ENCODE results near the gene ARL15.
"Not testable (repeated sequence)": the region's sequence is repeated elsewhere in the genome, so short reads cannot be mapped to it uniquely, and the experiment has no call there.

The ARL15 gene

DNA sequence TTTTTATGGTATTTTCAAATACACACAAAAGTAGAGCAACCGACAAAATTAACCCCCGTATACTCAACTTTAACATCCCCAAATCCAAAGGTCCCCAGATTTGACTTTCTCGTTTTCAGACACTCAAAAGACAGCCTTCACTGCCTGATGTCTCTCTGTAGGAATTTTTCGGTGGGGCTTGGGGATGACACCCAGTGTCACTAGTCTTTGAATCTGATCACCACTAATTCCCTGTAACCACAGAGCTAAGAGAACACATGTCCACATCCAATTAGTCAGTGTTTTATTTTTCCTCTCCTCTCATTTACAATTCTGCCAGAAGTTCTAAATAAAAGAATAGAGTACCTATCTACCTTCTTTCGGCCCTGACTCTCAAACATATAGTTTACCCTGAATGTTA, 324.6 kb downstream of the ARL15 start:
- H3K27ac ChIP-seq (ENCODE audit: insufficient read depth in 1 of 2, low read depth in 1 of 2, low read length in 2 of 2, poor library complexity in 1 of 2, severe bottlenecking in 2 of 2): no peak overlapping the region
- no peak overlapping the region for H3K4me3 ChIP-seq (ENCODE audit: control insufficient read depth in 1 of 7, extremely low read depth in 1 of 7, insufficient read depth in 4 of 7, low read depth in 2 of 7, low read length in 6 of 7)
- no peaks in the 10 kb centered on the region for H3K36me3 ChIP-seq (ENCODE audit: control insufficient read depth in 4 of 4, insufficient read depth in 4 of 4, low read length in 3 of 4)
- H3K4me1 ChIP-seq (ENCODE audit: control extremely low read depth in 1 of 4, control insufficient read depth in 4 of 4, insufficient read depth in 4 of 4, low read length in 3 of 4): no peaks in the 10 kb centered on the region
- H3K27me3 ChIP-seq (replicated peaks in 2 of 5; ENCODE audit: control insufficient read depth in 4 of 5, insufficient read depth in 5 of 5, low read length in 4 of 5): no peaks in the 10 kb centered on the region
- DNase-seq: no peak
- H3K9me3 ChIP-seq (ENCODE audit: control extremely low read depth in 1 of 5, control insufficient read depth in 4 of 5, insufficient read depth in 2 of 5, low read depth in 1 of 5, low read length in 4 of 5): peaks cover 0 to 4% (median 0%) of the 10 kb centered on the region in 5 experiments
- ChIA-PET POLR2A (no interaction called here), CTCF (interaction anchor here (0.6 kb wide), 1 partner anchor 43 kb away, joined by 3 read pairs; no protein-coding TSS in a partner anchor)
- 100% methylated on average over 2 of the region's 5 CpGs for WGBS (ENCODE audit: insufficient coverage)

DNA sequence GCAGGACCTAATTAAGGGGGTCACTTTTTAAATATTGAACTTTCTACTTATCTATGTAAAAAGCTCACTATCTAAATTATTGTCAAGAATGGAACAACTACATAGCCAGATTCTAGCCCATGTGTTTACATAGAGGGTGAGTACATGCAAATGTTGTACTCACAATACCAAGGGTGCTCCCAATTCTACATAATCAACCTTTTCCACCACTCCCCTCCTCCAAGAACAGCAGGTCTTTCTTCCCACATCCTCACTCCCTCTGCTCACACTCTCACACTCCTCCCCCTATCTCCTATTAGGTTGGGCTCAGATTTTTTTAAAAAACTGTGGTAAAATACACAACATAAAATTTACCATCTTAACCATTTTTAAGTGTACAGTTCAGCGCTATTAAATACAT, 325.4 kb downstream of the ARL15 start:
- Histone ChIP-seq H3K36me3 (ENCODE audit: control insufficient read depth in 4 of 4, insufficient read depth in 4 of 4, low read length in 3 of 4) (no peaks in the 10 kb centered on the region), H3K4me1 (ENCODE audit: control extremely low read depth in 1 of 4, control insufficient read depth in 4 of 4, insufficient read depth in 4 of 4, low read length in 3 of 4) (no peaks in the 10 kb centered on the region), H3K27ac (ENCODE audit: insufficient read depth in 1 of 2, low read depth in 1 of 2, low read length in 2 of 2, poor library complexity in 1 of 2, severe bottlenecking in 2 of 2) (no peak overlapping the region), H3K9me3 (ENCODE audit: control extremely low read depth in 1 of 5, control insufficient read depth in 4 of 5, insufficient read depth in 2 of 5, low read depth in 1 of 5, low read length in 4 of 5) (peaks cover 0 to 10% (median 0%) of the 10 kb centered on the region in 5 experiments), H3K27me3 (replicated peaks in 2 of 5; ENCODE audit: control insufficient read depth in 4 of 5, insufficient read depth in 5 of 5, low read length in 4 of 5) (no peaks in the 10 kb centered on the region), H3K4me3 (ENCODE audit: control insufficient read depth in 1 of 7, extremely low read depth in 1 of 7, insufficient read depth in 4 of 7, low read depth in 2 of 7, low read length in 6 of 7) (no peak overlapping the region)
- CTCF ChIA-PET: interaction anchor here (0.9 kb wide), 1 partner anchor 13 kb away, joined by 3 read pairs; no protein-coding TSS in a partner anchor
- no peak for DNase-seq
- WGBS (ENCODE audit: insufficient coverage): 91% methylated on average over 1 of the region's 1 CpG
- POLR2A ChIA-PET: no interaction called here

DNA sequence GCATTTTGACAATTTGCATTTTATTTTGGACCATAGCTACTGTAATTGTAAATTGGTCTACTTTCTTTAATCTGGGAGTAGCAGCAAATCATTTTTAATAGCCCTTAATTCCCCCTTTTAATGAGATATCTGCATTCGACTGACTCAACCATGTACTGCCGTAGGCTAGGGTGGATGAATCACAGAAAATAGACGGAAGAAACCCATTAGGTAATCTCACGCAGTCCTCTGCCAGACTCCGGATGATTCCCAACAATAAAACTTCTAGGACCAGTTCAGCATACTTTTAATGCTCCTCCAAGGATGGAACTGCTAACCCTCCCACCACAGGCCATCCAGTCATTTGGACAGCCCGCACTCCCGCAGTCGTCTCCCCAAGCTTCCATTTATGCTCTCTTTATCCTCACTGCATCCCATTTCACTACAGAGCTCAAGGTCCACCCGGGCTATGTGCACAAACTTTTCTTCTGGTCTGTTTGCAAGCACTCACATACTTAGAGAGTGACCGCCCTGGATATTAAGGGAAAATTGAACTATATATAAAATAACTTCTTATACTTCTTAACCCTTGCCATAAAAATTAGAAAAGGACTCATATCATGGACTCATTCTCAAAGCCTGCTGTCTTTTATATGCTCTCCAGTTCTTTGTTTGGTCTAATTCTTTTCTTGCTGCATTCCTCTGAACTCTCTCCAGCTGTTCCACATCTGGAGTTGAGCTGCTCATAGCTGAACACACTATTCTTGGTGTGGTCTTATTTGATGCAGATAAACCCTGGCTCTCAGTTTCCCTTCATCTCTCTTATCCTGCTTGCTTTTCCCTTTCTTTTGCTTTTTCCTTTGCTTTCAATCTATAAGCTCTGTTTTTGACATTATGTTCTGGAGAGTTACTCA, 326.6 kb downstream of the ARL15 start:
- POLR2A ChIA-PET: no interaction called here
- DNase-seq: no peak
- no peak overlapping the region for H3K27ac ChIP-seq (ENCODE audit: insufficient read depth in 1 of 2, low read depth in 1 of 2, low read length in 2 of 2, poor library complexity in 1 of 2, severe bottlenecking in 2 of 2)
- H3K27me3 ChIP-seq (replicated peaks in 2 of 5; ENCODE audit: control insufficient read depth in 4 of 5, insufficient read depth in 5 of 5, low read length in 4 of 5): no peaks in the 10 kb centered on the region
- CTCF ChIA-PET: interaction anchor here (0.6 to 0.9 kb wide), 2 partner anchors 14 to 473 kb away, joined by 3 read pairs; no protein-coding TSS in a partner anchor
- no peaks in the 10 kb centered on the region for H3K36me3 ChIP-seq (ENCODE audit: control insufficient read depth in 4 of 4, insufficient read depth in 4 of 4, low read length in 3 of 4)
- H3K9me3 ChIP-seq (ENCODE audit: control extremely low read depth in 1 of 5, control insufficient read depth in 4 of 5, insufficient read depth in 2 of 5, low read depth in 1 of 5, low read length in 4 of 5): peaks cover 0 to 10% (median 0%) of the 10 kb centered on the region in 5 experiments
- H3K4me1 ChIP-seq (ENCODE audit: control extremely low read depth in 1 of 4, control insufficient read depth in 4 of 4, insufficient read depth in 4 of 4, low read length in 3 of 4): no peaks in the 10 kb centered on the region
- 95% methylated on average over 7 of the region's 10 CpGs for WGBS (ENCODE audit: insufficient coverage)
- no peak overlapping the region for H3K4me3 ChIP-seq (ENCODE audit: control insufficient read depth in 1 of 7, extremely low read depth in 1 of 7, insufficient read depth in 4 of 7, low read depth in 2 of 7, low read length in 6 of 7)

DNA sequence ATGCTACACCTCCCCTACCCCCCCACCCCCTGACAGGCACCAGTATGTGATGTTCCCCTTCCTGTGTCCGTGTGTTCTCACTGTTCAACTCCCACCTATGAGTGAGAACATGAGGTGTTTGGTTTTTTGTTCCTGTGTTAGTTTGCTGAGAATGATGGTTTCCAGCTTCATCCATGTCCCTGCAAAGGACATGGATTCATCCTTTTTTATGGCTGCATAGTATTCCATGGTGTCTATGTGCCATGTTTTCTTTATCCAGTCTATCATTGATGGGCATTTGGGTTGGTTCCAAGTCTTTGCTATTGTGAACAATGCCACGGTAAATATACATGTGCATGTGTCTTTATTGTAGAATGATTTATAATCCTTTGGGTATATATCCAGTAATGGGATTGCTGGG, 328.1 kb downstream of the ARL15 start:
- H3K27ac ChIP-seq (ENCODE audit: insufficient read depth in 1 of 2, low read depth in 1 of 2, low read length in 2 of 2, poor library complexity in 1 of 2, severe bottlenecking in 2 of 2); H3K36me3 ChIP-seq (ENCODE audit: control insufficient read depth in 4 of 4, insufficient read depth in 4 of 4, low read length in 3 of 4); H3K27me3 ChIP-seq (replicated peaks in 2 of 5; ENCODE audit: control insufficient read depth in 4 of 5, insufficient read depth in 5 of 5, low read length in 4 of 5); H3K4me1 ChIP-seq (ENCODE audit: control extremely low read depth in 1 of 4, control insufficient read depth in 4 of 4, insufficient read depth in 4 of 4, low read length in 3 of 4); POLR2A ChIA-PET; DNase-seq; CTCF ChIA-PET; H3K4me3 ChIP-seq (ENCODE audit: control insufficient read depth in 1 of 7, extremely low read depth in 1 of 7, insufficient read depth in 4 of 7, low read depth in 2 of 7, low read length in 6 of 7): not testable (repeated sequence)
- WGBS (ENCODE audit: insufficient coverage): no CpG with 5 or more reads among the region's 2 CpGs
- H3K9me3 ChIP-seq (ENCODE audit: control extremely low read depth in 1 of 5, control insufficient read depth in 4 of 5, insufficient read depth in 2 of 5, low read depth in 1 of 5, low read length in 4 of 5): peaks cover 0 to 10% (median 0%) of the 10 kb centered on the region in 5 experiments

DNA sequence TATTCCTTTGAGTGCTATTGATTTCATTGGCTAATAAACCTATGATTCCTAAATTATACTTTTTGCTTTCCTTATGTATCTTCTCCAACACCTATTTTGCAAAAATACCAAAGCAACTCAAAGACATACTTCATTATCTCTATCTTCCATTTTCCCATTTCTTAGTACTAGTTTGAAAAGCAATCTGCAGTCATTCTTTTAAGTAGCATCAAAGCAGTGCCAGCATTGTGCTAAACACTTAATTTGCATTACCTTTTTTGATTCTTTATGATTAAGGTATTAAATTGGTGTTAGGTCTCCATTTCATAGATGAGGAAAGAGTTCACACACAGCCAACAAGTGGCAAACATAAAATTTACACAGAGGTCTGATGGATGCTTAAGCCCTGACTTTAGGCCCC, 330.3 kb downstream of the ARL15 start:
- no peak overlapping the region for H3K27ac ChIP-seq (ENCODE audit: insufficient read depth in 1 of 2, low read depth in 1 of 2, low read length in 2 of 2, poor library complexity in 1 of 2, severe bottlenecking in 2 of 2)
- no peaks in the 10 kb centered on the region for H3K36me3 ChIP-seq (ENCODE audit: control insufficient read depth in 4 of 4, insufficient read depth in 4 of 4, low read length in 3 of 4)
- ChIA-PET POLR2A (no interaction called here), CTCF (no interaction called here)
- H3K27me3 ChIP-seq (replicated peaks in 2 of 5; ENCODE audit: control insufficient read depth in 4 of 5, insufficient read depth in 5 of 5, low read length in 4 of 5): no peaks in the 10 kb centered on the region
- H3K4me1 ChIP-seq (ENCODE audit: control extremely low read depth in 1 of 4, control insufficient read depth in 4 of 4, insufficient read depth in 4 of 4, low read length in 3 of 4): no peaks in the 10 kb centered on the region
- DNase-seq: no peak
- peaks cover 0 to 10% (median 0%) of the 10 kb centered on the region in 5 experiments for H3K9me3 ChIP-seq (ENCODE audit: control extremely low read depth in 1 of 5, control insufficient read depth in 4 of 5, insufficient read depth in 2 of 5, low read depth in 1 of 5, low read length in 4 of 5)
- H3K4me3 ChIP-seq (ENCODE audit: control insufficient read depth in 1 of 7, extremely low read depth in 1 of 7, insufficient read depth in 4 of 7, low read depth in 2 of 7, low read length in 6 of 7): no peak overlapping the region

DNA sequence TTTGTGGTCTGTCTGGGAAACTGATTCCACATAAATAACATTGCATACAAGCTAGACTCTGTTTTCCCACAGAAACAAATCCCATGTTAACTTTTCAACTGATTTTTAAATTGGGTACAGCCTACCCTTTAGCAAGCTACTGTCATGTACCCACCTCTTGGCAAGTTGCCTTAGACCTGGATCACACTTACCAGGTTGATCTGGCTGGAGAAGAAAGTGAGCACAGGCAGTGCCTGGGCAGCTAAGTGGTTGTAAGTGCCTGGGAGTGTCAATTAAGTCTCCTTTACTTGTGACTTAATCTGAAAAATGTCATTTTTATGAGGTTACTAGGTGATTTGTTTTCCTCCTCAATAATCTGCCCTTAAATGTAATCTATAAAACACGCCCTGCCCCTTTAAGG, 336.4 kb downstream of the ARL15 start:
- no peak overlapping the region for H3K4me3 ChIP-seq (ENCODE audit: control insufficient read depth in 1 of 7, extremely low read depth in 1 of 7, insufficient read depth in 4 of 7, low read depth in 2 of 7, low read length in 6 of 7)
- H3K36me3 ChIP-seq (ENCODE audit: control insufficient read depth in 4 of 4, insufficient read depth in 4 of 4, low read length in 3 of 4): no peaks in the 10 kb centered on the region
- no CpG with 5 or more reads among the region's 1 CpG for WGBS (ENCODE audit: insufficient coverage)
- H3K27me3 ChIP-seq (replicated peaks in 2 of 5; ENCODE audit: control insufficient read depth in 4 of 5, insufficient read depth in 5 of 5, low read length in 4 of 5): no peaks in the 10 kb centered on the region
- POLR2A ChIA-PET: no interaction called here
- CTCF ChIA-PET: no interaction called here
- no peaks in the 10 kb centered on the region for H3K4me1 ChIP-seq (ENCODE audit: control extremely low read depth in 1 of 4, control insufficient read depth in 4 of 4, insufficient read depth in 4 of 4, low read length in 3 of 4)
- H3K9me3 ChIP-seq (ENCODE audit: control extremely low read depth in 1 of 5, control insufficient read depth in 4 of 5, insufficient read depth in 2 of 5, low read depth in 1 of 5, low read length in 4 of 5): no peaks in the 10 kb centered on the region
- no peak for DNase-seq
- H3K27ac ChIP-seq (ENCODE audit: insufficient read depth in 1 of 2, low read depth in 1 of 2, low read length in 2 of 2, poor library complexity in 1 of 2, severe bottlenecking in 2 of 2): no peak overlapping the region

DNA sequence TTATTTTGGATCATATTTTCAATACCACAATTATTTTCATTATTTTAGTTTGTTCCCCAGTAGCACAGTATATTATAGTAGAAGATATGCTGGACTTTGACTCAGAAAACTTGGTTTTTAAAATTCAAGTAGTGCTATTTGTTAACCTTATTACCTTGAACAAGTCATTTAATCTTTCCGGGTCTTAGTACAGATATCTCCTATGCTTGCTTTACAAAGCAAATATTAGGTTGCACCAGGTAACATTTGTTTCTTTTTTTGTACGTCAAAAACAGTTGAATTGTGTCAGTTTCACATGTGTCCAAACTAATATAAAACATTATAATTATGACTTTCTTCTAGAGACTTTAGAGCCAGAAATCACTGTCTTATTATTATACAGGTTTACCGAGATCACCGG, 338.1 kb downstream of the ARL15 start:
- Histone ChIP-seq H3K36me3 (ENCODE audit: control insufficient read depth in 4 of 4, insufficient read depth in 4 of 4, low read length in 3 of 4) (no peaks in the 10 kb centered on the region), H3K4me1 (ENCODE audit: control extremely low read depth in 1 of 4, control insufficient read depth in 4 of 4, insufficient read depth in 4 of 4, low read length in 3 of 4) (no peaks in the 10 kb centered on the region), H3K9me3 (ENCODE audit: control extremely low read depth in 1 of 5, control insufficient read depth in 4 of 5, insufficient read depth in 2 of 5, low read depth in 1 of 5, low read length in 4 of 5) (no peaks in the 10 kb centered on the region), H3K27ac (ENCODE audit: insufficient read depth in 1 of 2, low read depth in 1 of 2, low read length in 2 of 2, poor library complexity in 1 of 2, severe bottlenecking in 2 of 2) (no peak overlapping the region), H3K4me3 (ENCODE audit: control insufficient read depth in 1 of 7, extremely low read depth in 1 of 7, insufficient read depth in 4 of 7, low read depth in 2 of 7, low read length in 6 of 7) (no peak overlapping the region), H3K27me3 (replicated peaks in 2 of 5; ENCODE audit: control insufficient read depth in 4 of 5, insufficient read depth in 5 of 5, low read length in 4 of 5) (no peaks in the 10 kb centered on the region)
- DNase-seq: no peak
- CTCF ChIA-PET: no interaction called here
- 83% methylated on average over 1 of the region's 4 CpGs for WGBS (ENCODE audit: insufficient coverage)
- POLR2A ChIA-PET: no interaction called here
